K562 (cell line): ENCODE measurements around the gene SLC19A1. TPM values are rescaled to one million over a fixed set of nuclear protein-coding genes. Genes with fewer than 3 reads are reported as not detected.

ENCODE experiments used
- ATAC-seq: fragments of 200-7000 bp; cut with Tn5 transposase; 3 replicates; pipeline ENCODE4 v1.9.1; 2020; ENCODE audit warnings: moderate library complexity
- BruUV-seq: library from RNA; stranded (reverse); fragments of 400-500 nt; replicated peaks from 2 replicates; lab custom pipeline; 2021; lab: Mats Ljungman, UMichigan
- CTCF ChIA-PET: fragments of 300-600 bp; formaldehyde crosslinking; extraction: SDS; loops from one replicate; lab custom pipeline; 2021; ENCODE audit warnings: low intra/inter-chr PET ratio; lab: Yijun Ruan, JAX
- POLR2A ChIA-PET: fragments of 300-600, 350-650 bp; sonication (Branson Sonifier 250); formaldehyde crosslinking; extraction: SDS; loops from one replicate; lab custom pipeline; 2021; ENCODE audit warnings: antibody characterized with exemption, inconsistent platforms; lab: Yijun Ruan, JAX
- DNase-seq, 4 experiments: peaks; one replicate each; pipeline versions ENCODE4 v3.0.0 to v3.0.0-alpha.2; 2011 to 2018; ENCODE audit warnings: low spot score in 3 of 4, mixed read lengths in 3 of 4; ENCODE audit errors: extremely low read depth in 1 of 4
- FAIRE-seq: peaks from 2 replicates; lab custom pipeline; 2011; peaks lifted over from hg19 to GRCh38; lab: Jason Lieb, UNC
- H2AFZ ChIP-seq: 2 replicates; pipeline ENCODE4 v1.6.0; 2011; ENCODE audit warnings: low read depth, low read length, control low read depth, inconsistent platforms
- H3K27ac ChIP-seq: fragments of 200-600 bp; 3 replicates; pipeline ENCODE4 v1.8.0; 2011; ENCODE audit warnings: low read depth, mild to moderate bottlenecking, control low read depth, inconsistent platforms, low read length, moderate library complexity, mixed read lengths; ENCODE audit errors: extremely low read depth
- H3K27me3 ChIP-seq, 2 experiments: fragments of 300-600 bp in 1 of 2; 2 replicates in 1 of 2; 3 replicates in 1 of 2; pipeline versions ENCODE4 v1.6.0 to v1.8.0; 2011; ENCODE audit warnings: inconsistent platforms in 2 of 2, low read length in 2 of 2, mild to moderate bottlenecking in 1 of 2, mixed read lengths in 1 of 2, moderate library complexity in 1 of 2; ENCODE audit not compliant: control insufficient read depth in 2 of 2, insufficient read depth in 2 of 2
- H3K36me3 ChIP-seq: fragments of 300-600 bp; 3 replicates; pipeline ENCODE4 v1.8.0; 2011; ENCODE audit warnings: mild to moderate bottlenecking, low read length, inconsistent platforms; ENCODE audit not compliant: control insufficient read depth, insufficient read depth
- H3K4me1 ChIP-seq, 2 experiments: fragments of 200-600 bp in 1 of 2; replicated peaks in 1 of 2; 2 replicates in 1 of 2; 3 replicates in 1 of 2; pipeline versions ENCODE4 v1.5.1 to v1.8.0; 2011; ENCODE audit warnings: inconsistent platforms in 2 of 2, low read length in 2 of 2, mild to moderate bottlenecking in 1 of 2, mixed read lengths in 1 of 2, moderate library complexity in 1 of 2; ENCODE audit not compliant: control insufficient read depth in 2 of 2, insufficient read depth in 2 of 2
- H3K4me2 ChIP-seq: 2 replicates; pipeline ENCODE4 v1.6.1; 2011; ENCODE audit warnings: low read length, control low read depth, inconsistent platforms, mixed read lengths; ENCODE audit not compliant: insufficient read depth
- H3K4me3 ChIP-seq: fragments of 200-600 bp; sonication (generic), shearing (Covaris generic); 2 replicates; pipeline ENCODE4 v1.5.1; 2016; ENCODE audit warnings: control low read depth, inconsistent platforms
- H3K79me2 ChIP-seq: fragments of 200-600 bp; 3 replicates; pipeline ENCODE4 v1.8.0; 2011; ENCODE audit warnings: low read length, inconsistent platforms; ENCODE audit not compliant: control insufficient read depth, insufficient read depth
- H3K9ac ChIP-seq, 2 experiments: 2 replicates each; pipeline versions ENCODE4 v1.6.0 to v1.6.1; 2011; ENCODE audit warnings: low read depth in 2 of 2, low read length in 2 of 2, control low read depth in 1 of 2, inconsistent platforms in 1 of 2, mild to moderate bottlenecking in 1 of 2, mixed read lengths in 1 of 2; ENCODE audit not compliant: insufficient read depth in 1 of 2
- H3K9me1 ChIP-seq: one replicate; pipeline ENCODE4 v1.6.0; 2011; ENCODE audit warnings: inconsistent platforms, mild to moderate bottlenecking, low read length, moderate library complexity; ENCODE audit not compliant: control insufficient read depth, insufficient read depth
- H3K9me3 ChIP-seq: replicated peaks from 2 replicates; pipeline ENCODE4 v1.5.1; 2011; ENCODE audit warnings: low read depth, low read length, inconsistent platforms; ENCODE audit not compliant: control insufficient read depth, insufficient read depth
- H4K20me1 ChIP-seq: replicated peaks from 2 replicates; pipeline ENCODE4 v1.6.1; 2011; ENCODE audit warnings: low read length, inconsistent platforms, mixed read lengths; ENCODE audit not compliant: control insufficient read depth, insufficient read depth
- ASH1L ChIP-seq: fragments of 450-650 bp; IDR thresholded peaks from 2 replicates; pipeline ENCODE4 v1.6.1; 2018; ENCODE audit warnings: borderline replicate concordance, mild to moderate bottlenecking, low read depth; ENCODE audit not compliant: partially characterized antibody
- CCNT2 ChIP-seq: IDR thresholded peaks from 2 replicates; pipeline ENCODE4 v1.6.1; 2011; ENCODE audit warnings: borderline replicate concordance, low read depth, mild to moderate bottlenecking, moderate library complexity, mixed read lengths, low read length; ENCODE audit not compliant: insufficient read length; ENCODE audit errors: extremely low read depth
- NFYB ChIP-seq: IDR thresholded peaks from 2 replicates; pipeline ENCODE4 v1.6.1; 2011; ENCODE audit warnings: mild to moderate bottlenecking, moderate library complexity; ENCODE audit not compliant: insufficient read length; ENCODE audit errors: extremely low read depth
- U2AF2 ChIP-seq: fragments of 200-400 bp; formaldehyde crosslinking; optimal IDR thresholded peaks from 2 replicates; pipeline ENCODE3; 2017; ENCODE audit warnings: low read depth, mild to moderate bottlenecking, low read length
- USF1 ChIP-seq: sonication (generic); formaldehyde crosslinking; IDR thresholded peaks from 2 replicates; pipeline ENCODE4 v1.9.0; 2022; ENCODE audit warnings: mild to moderate bottlenecking, missing genetic modification reagents
- USF2 ChIP-seq: sonication (generic); formaldehyde crosslinking; IDR thresholded peaks from 2 replicates; pipeline ENCODE4 v1.5.0; 2020; ENCODE audit warnings: missing genetic modification reagents
- ZNF12 ChIP-seq: sonication (generic); formaldehyde crosslinking; IDR thresholded peaks from 2 replicates; pipeline ENCODE4 v1.4.0; 2020; ENCODE audit warnings: mild to moderate bottlenecking, missing genetic modification reagents
- ZNF124 ChIP-seq: sonication (generic); formaldehyde crosslinking; IDR thresholded peaks from 2 replicates; pipeline ENCODE4 v1.8.1; 2022; ENCODE audit warnings: missing genetic modification reagents
- ZNF133 ChIP-seq: fragments of 250-450 bp; sonication (Bioruptor Pico); IDR thresholded peaks from 2 replicates; pipeline ENCODE4 v1.4.0; 2020; ENCODE audit warnings: mild to moderate bottlenecking
- ZZZ3 ChIP-seq: fragments of 450-650 bp; IDR thresholded peaks from 2 replicates; pipeline ENCODE4 v1.6.1; 2016; ENCODE audit warnings: antibody characterized with exemption, mild to moderate bottlenecking, moderate library complexity
- WGBS: fragments of 100-300 bp; shearing (Covaris generic); methylation state at CpG from one replicate; pipeline ENCODE4 v1.1.6; 2016; ENCODE audit warnings: low coverage, mixed read lengths; ENCODE audit not compliant: insufficient coverage; ENCODE audit errors: missing lambda C conversion rate; 5-methylcytosine and 5-hydroxymethylcytosine counted together
- in situ Hi-C: fragments of 300-500 bp; cut with MboI; formaldehyde crosslinking; loops from 4 replicates; pipeline ENCODE4 v1.15.0; 2018; ENCODE audit warnings: inconsistent platforms, mixed read lengths
- intact Hi-C: fragments of 100-400 bp; cut with micrococcal nuclease; formaldehyde crosslinking; loops from 2 replicates; pipeline ENCODE4 v1.14.2; 2022
- polyA plus RNA-seq, 8 experiments: library from polyadenylated mRNA; depleted of rRNA in 4 of 8; stranded (reverse) in 5 of 8; unstranded in 3 of 8; fragments of >200 nt; fragmentation: Nextera tagmentation in 2 of 8; fragmentation: Illumina TruSeq in 1 of 8; extraction: Ambion mirVana in 2 of 8; extraction: Trizol in 1 of 8; gene quantifications; 2 replicates each; pipeline versions ENCODE4 v1.2.1 to v1.2.3, GENCODE V29; 2011 to 2014; ENCODE audit warnings: inconsistent platforms in 1 of 8, missing spikeins in 1 of 8
- total RNA-seq, 7 experiments: library from RNA; depleted of rRNA in 6 of 7; stranded (reverse); fragments of >200 nt in 6 of 7; fragmentation: Illumina TruSeq in 2 of 7; extraction: Trizol in 2 of 7; gene quantifications; 2 replicates each; pipeline versions ENCODE4 v1.2.1 to v1.2.3, GENCODE V29; 2011 to 2021; ENCODE audit warnings: low replicate concordance in 1 of 7

Gene SLC19A1
- total and polyA plus RNA-seq, 9 of the 15 experiments (the other 6 are each of a cell fraction or from before 2014, with no cell fraction given), result 0.65 to 88.7 (median 12.0) TPM

- no peak for TF ChIP-seq ZZZ3
- TF ChIP-seq USF1, result peak; percentile 53; the same call in 1 of the 2 replicates
- TF ChIP-seq ZNF124 (CRISPR knock-in tag), result no peak
- no peak for TF ChIP-seq CCNT2
- no peak for TF ChIP-seq ASH1L
- TF ChIP-seq ZNF133 (CRISPR knock-in tag), result no peak
- TF ChIP-seq U2AF2, result no peak
- TF ChIP-seq ZNF12 (CRISPR knock-in tag), result no peak
- no peak for TF ChIP-seq NFYB
- TF ChIP-seq USF2, result peak; percentile 34
- CTCF ChIA-PET, result no interaction called here
- Histone ChIP-seq H3K4me3 (no peak overlapping the region), H3K9me1 (no peaks in the 10 kb centered on the region), H4K20me1 (peaks cover 6% of the 10 kb centered on the region; the same call in 1 of the 2 replicates), H2AFZ (no peak overlapping the region), H3K27me3 (peaks cover 62 to 82% of the 10 kb centered on the region in 2 experiments), H3K4me2 (no peak overlapping the region), H3K9me3 (no peaks in the 10 kb centered on the region; the same call in 1 of the 2 replicates), H3K9ac (no peak overlapping the region; a peak in 1 of 4 replicates), H3K4me1 (peaks cover 2 to 39% of the 10 kb centered on the region in 2 experiments; a peak in 2 of 5 replicates), H3K79me2 (no peaks in the 10 kb centered on the region), H3K27ac (no peak overlapping the region), H3K36me3 (no peaks in the 10 kb centered on the region)
- BruUV-seq, result no TSS peak
- DNase-seq (peak in 1 of 4 experiments; percentile 8), FAIRE-seq (no peak), ATAC-seq (no peak; the same call in 2 of the 3 replicates)
- WGBS, result 3% methylated on average over 10 of the region's 12 CpGs
- POLR2A ChIA-PET, result interaction anchor here (1.1 kb wide), 1 partner anchor 22 kb away, joined by 3 read pairs; no protein-coding TSS in a partner anchor
- in situ Hi-C loops (no loop called here), intact Hi-C loops (no loop called here)
Observed at GRCh38 chr21:45577801-45578175, 35.5 kb upstream of the SLC19A1 start.
